Measurements from ENCODE around the gene RAPGEF2.
A peak's percentile ranks its signal among the peaks of the same experiment; 100 is the strongest.
"Not testable (repeated sequence)": the region's sequence is repeated elsewhere in the genome, so short reads cannot be mapped to it uniquely, and the experiment has no call there.

Gene RAPGEF2

DNA sequence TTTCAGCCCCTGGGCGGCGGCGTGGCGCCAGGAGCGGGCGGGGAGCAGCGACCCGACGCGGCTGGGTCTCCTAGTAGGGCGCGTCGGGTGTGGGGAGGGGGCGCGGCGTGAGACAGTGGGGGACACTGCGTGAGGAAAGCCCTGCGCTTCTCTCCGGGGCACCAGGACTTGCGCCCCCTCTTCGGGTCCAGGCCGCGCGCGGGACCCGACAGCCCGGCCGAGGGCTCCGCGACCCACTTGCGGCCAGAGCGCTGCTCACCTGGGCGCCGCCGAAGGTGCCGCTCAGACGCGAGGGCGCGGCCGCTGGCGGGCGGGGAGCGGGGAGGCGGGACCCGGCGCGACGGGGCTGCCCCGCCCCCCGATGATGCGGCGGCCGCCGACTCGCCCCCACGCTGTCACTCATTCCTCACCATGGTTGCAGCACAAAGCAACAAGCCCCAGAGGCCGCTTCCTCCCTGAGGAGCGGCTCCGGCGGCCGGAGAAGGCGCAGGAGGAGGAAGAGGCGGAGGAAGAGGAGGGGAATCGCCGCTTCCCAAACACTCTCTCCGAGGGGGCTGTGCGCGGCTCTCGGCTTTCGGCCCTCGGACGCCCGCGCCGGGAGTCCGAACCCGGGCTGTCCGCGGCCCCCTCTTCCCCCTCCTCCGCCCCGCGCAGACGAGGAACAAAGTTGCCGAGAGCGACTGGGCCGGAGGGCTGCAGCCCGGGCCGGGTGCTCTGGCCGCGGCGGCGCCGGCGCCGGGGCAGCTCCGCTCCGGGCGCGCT lies at the start of gene RAPGEF2:
Gene RAPGEF2 (plus strand): TSS at position 458 of the 762 bp plus-strand sequence. CDS start 1,084 bp downstream, outside the sequence.
- peak; percentile 94 for DNase-seq

- no peak for DNase-seq
Observed at GRCh38 chr4:159055833-159056232, 47.0 kb upstream of the RAPGEF2 start.

GRCh38 chr4:159060161-159060560 lies 42.7 kb upstream of the RAPGEF2 start:
- DNase-seq, result no peak

- DNase-seq, result no peak
Observed at GRCh38 chr4:159062381-159062780, 40.5 kb upstream of the RAPGEF2 start.

- DNase-seq, result no peak
Observed at GRCh38 chr4:159065513-159066240, 37.2 kb upstream of the RAPGEF2 start.

- DNase-seq, result not testable (repeated sequence)
Observed at GRCh38 chr4:159068139-159068538, 34.7 kb upstream of the RAPGEF2 start.

GRCh38 chr4:159069922-159070321 lies 33.0 kb upstream of the RAPGEF2 start:
- no peak for DNase-seq

DNA sequence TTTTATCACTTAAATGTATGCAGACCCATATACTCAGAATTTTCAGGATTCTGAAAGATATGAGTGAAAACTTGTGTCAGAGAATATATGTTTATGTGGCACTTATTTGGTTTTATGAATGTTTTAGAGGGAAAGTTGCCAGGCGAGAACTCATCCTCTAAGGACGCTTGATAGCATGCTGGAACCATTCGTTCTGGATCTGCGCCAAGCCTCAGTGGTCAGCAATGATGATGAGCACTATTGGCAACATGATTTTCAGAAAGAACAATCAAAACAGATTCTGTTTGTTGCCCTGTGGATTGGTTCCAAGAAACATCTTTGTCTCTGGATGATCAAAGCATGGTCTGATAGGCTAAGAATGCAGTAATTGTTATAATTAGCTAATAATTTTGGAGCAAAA lies 32.1 kb upstream of the RAPGEF2 start:
- no peak for DNase-seq

DNA sequence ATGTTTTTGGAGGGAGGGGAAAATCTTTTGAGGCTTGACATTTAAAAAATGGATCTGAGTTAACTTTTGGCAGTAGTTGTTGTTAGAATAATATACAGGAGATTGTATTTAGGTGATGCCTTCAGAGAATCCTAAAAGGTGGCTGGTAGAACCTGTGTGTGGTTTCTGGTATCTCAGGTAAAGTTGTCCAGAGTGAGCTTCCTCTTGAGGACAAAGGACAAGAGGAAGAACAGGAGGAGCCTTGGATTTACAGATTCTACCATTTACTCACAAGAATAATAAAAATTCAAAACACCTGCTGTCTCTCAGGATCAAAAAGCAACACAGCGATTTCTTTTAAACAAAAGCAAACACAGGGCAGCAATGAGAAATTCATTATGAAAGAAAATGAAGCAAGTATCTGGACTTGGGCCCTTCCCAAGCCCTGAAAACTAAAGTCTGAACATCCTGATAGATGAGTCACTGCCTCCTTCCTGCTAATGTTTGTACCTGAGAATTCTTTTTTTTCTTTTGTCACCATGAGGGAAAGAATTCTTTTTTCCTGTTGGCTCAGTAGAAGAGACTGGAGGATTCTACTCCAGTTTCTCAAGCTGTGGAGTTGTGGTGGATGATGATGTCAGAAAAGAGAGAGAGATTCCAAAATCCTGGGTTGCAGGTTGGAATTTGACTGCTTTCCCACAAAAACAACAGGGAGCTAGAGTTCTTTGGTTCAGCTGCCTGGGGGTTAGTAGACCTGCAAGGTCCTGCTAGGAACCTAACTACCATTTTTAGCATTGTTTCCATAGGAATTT lies 31.5 kb upstream of the RAPGEF2 start:
- no peak for DNase-seq

GRCh38 chr4:159071969-159072765 lies 30.7 kb upstream of the RAPGEF2 start:
- no peak for DNase-seq

DNA sequence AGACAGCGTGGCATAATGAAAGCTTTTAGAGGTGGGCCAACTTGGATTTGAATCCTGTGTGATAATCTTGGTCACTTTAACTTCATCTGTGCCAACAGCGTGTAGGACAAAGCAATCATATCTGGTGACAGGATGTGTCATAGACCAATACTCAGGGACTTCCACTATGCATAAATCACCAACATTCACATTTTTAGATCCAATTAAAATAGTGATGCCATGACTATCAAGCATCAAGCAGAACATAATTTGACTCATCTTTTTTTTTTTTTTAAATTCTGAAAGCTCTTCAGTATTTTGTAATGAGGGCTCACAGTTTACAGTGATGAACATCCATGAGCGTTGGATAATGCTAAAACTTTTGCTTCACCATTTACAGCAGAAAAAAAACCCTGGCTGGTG lies 27.3 kb upstream of the RAPGEF2 start:
- no peak for DNase-seq

GRCh38 chr4:159077018-159077417 lies 25.9 kb upstream of the RAPGEF2 start:
- not testable (repeated sequence) for DNase-seq

DNA sequence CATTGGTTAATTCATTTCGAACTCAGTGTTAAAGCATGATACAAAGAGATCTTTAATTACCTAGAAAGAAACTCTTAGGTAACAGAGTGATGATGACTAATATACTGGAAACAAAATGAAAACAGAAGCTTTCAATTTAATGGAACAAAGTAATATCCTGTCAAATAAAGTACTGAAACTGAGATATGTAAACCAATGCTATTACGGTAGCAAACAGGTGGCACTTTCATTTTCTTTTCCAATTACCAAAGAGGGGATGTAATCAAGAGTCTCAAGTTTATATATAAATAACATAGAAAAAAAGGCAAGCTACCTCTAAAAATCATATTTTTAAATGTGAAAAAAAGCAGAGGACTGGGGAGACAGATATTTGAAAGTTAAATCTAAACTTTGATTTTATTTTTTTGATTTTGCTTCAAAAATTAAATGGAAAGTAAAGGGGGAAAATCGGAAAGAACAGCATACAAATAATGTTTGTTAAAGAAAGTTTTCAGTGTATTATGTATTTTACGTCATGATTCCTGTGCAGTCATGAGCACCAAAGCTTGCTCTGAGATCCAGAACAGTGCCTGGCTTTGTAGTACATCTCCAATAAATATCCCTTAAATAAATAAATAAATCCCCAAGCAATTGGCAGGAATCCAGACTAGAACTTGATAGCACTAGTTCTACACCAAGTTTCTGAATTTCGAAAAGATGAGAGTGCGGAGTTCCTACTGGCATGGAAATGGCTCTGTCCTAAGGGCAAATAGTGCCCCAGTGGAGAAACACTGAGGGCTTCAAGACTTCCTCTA lies 25.0 kb upstream of the RAPGEF2 start:
- DNase-seq, result peak; percentile 68

DNA sequence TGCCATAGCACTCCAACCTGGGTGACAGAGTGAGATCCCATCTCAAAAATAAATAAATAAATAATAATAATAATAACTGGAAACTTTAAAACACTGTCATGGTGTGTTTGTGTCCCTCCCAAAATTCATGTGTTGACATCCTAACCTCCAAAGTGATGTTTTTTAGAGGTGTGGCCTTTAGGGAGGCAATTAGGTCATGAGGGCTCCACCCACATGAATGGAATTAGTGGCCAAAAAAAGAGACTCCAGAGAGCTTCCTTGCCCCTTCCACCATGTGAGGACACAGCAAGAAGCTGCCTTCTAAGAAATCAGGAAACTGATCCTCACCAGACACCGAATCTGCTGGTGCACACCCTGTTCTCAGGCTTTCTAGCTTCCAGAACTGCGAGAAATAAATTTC lies 23.8 kb upstream of the RAPGEF2 start:
- DNase-seq, result peak; percentile 18

- DNase-seq, result no peak
Observed at GRCh38 chr4:159086606-159087005, 16.3 kb upstream of the RAPGEF2 start.

DNA sequence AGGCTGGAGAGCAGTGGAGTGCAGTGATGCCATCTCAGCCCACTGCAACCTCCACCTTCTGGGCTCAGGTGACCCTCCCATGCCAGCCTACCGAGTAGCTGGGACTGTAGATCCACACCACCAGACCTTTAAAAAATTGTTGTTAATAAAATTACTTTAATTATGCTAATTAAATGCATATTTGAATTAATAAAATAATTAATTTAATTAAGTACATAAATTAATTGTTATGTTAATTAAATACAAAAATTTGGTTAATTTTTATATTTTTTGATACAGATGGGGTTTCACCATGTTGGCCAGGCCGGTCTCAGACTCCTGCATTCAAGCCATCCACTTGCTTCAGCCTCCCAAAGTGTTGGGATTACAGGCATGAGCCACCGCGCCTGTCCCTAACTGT lies 12.6 kb upstream of the RAPGEF2 start:
- no peak for DNase-seq

DNA sequence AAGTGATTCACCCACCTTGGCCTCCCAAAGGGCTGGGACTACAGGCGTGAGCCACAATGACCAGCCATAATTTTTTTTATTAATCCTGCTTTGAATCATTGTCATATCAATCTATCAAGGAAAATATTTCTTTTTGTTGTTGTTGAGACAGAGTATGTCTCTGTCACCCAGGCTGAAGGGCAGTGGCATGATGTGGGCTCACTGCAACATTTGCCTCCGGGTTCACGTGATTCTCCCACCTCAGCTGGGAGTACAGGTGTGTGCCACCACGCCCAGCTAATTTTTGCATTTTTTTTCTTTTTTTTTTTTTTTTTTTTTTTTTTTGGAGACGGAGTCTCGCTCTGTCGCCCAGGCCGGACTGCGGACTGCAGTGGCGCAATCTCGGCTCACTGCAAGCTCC lies 8.7 kb upstream of the RAPGEF2 start:
- DNase-seq, result not testable (repeated sequence)

- DNase-seq, result no peak
Observed at GRCh38 chr4:159096434-159096833, 6.4 kb upstream of the RAPGEF2 start.

GRCh38 chr4:159097144-159097543 lies 5.7 kb upstream of the RAPGEF2 start:
- no peak for DNase-seq

DNA sequence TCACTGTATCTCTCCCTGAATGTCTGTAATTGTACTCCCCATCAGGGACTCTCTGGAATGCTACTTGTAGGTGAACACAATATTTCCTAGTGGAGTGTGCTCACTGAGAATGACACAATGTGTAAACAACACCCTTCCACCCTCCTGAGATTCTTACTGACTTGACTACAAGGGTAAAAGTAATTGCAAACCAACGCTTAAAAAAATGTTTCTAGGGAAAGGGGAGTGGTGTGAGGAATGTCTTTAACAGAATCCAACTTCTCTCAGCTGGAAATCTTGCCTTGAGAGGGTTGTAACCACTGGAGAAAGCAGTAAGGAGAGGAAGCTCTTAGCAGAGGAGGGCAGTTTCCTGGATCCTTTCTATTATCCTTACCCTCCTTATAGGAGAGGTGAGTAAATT lies 5.1 kb upstream of the RAPGEF2 start:
- no peak for DNase-seq

GRCh38 chr4:159098482-159099127 lies 4.3 kb upstream of the RAPGEF2 start:
- no peak for DNase-seq
